GM23338 (cell line): Measurements from ENCODE around the gene CFL2. TPM values are rescaled to one million over a fixed set of nuclear protein-coding genes. Genes with fewer than 3 reads are reported as not detected.

Experiments used
- ATAC-seq: fragments of 200-7000 bp; cut with Tn5 transposase; 3 replicates; pipeline ENCODE4 v1.9.1; 2020
- DNase-seq: peaks from one replicate; pipeline ENCODE4 v3.0.0-alpha.2; 2015; ENCODE audit warnings: low spot score
- H2AFZ ChIP-seq: fragments of 200-600 bp; sonication (generic); 2 replicates; pipeline ENCODE4 v1.8.0; 2016; ENCODE audit warnings: antibody characterized with exemption, mild to moderate bottlenecking, moderate library complexity
- H3F3A ChIP-seq: fragments of 200-600 bp; sonication (generic); replicated peaks from 2 replicates; pipeline ENCODE4 v1.8.0; 2017; ENCODE audit warnings: antibody characterized with exemption, mixed run types, low read depth
- H3K27ac ChIP-seq: fragments of 200-600 bp; sonication (generic); 2 replicates; pipeline ENCODE4 v1.6.1; 2016; ENCODE audit warnings: low read depth
- H3K27me3 ChIP-seq: fragments of 200-600 bp; sonication (generic); 2 replicates; pipeline ENCODE4 v1.8.0; 2016; ENCODE audit warnings: mild to moderate bottlenecking, mixed run types, moderate library complexity; ENCODE audit not compliant: insufficient read depth
- H3K36me3 ChIP-seq: fragments of 200-600 bp; sonication (generic); 2 replicates; pipeline ENCODE4 v1.8.0; 2016; ENCODE audit warnings: mild to moderate bottlenecking; ENCODE audit not compliant: insufficient read depth
- H3K4me1 ChIP-seq: fragments of 200-600 bp; sonication (generic); 2 replicates; pipeline ENCODE4 v1.8.0; 2016; ENCODE audit warnings: mild to moderate bottlenecking, moderate library complexity; ENCODE audit not compliant: insufficient read depth
- H3K4me2 ChIP-seq: fragments of 200-600 bp; sonication (generic); 2 replicates; pipeline ENCODE4 v1.7.1; 2017; ENCODE audit warnings: mixed run types
- H3K4me3 ChIP-seq: fragments of 200-600 bp; sonication (generic); 2 replicates; pipeline ENCODE4 v1.6.1; 2016; ENCODE audit warnings: mixed run types
- H3K79me2 ChIP-seq: fragments of 200-600 bp; sonication (generic); replicated peaks from 2 replicates; pipeline ENCODE4 v1.8.0; 2017; ENCODE audit warnings: mild to moderate bottlenecking; ENCODE audit not compliant: insufficient read depth
- H3K9me2 ChIP-seq: fragments of 200-600 bp; sonication (generic); 2 replicates; pipeline ENCODE4 v1.8.0; 2017; ENCODE audit not compliant: insufficient read depth
- H4K20me1 ChIP-seq: fragments of 200-600 bp; sonication (generic); replicated peaks from 2 replicates; pipeline ENCODE4 v1.8.0; 2017; ENCODE audit warnings: mild to moderate bottlenecking; ENCODE audit not compliant: insufficient read depth
- H3K27ac Mint-ChIP-seq: 2 replicates; pipeline ENCODE4 v1.8.0; 2020; ENCODE audit warnings: inconsistent platforms, mild to moderate bottlenecking, moderate library complexity, mixed read lengths
- H3K27me3 Mint-ChIP-seq: 3 replicates; pipeline ENCODE4 v1.8.0; 2022; ENCODE audit warnings: low read depth, mild to moderate bottlenecking, moderate library complexity, mixed read lengths, inconsistent platforms; ENCODE audit not compliant: insufficient read depth, poor library complexity
- H3K36me3 Mint-ChIP-seq: 3 replicates; pipeline ENCODE4 v1.8.0; 2021; ENCODE audit warnings: low read depth, mild to moderate bottlenecking, inconsistent platforms, moderate library complexity, mixed read lengths
- H3K4me1 Mint-ChIP-seq: 3 replicates; pipeline ENCODE4 v1.8.0; 2020; ENCODE audit warnings: mild to moderate bottlenecking, inconsistent platforms, mixed read lengths
- H3K4me3 Mint-ChIP-seq: 3 replicates; pipeline ENCODE4 v1.8.0; 2021; ENCODE audit warnings: moderate library complexity, mild to moderate bottlenecking, inconsistent platforms, mixed read lengths
- H3K9me3 Mint-ChIP-seq: 3 replicates; pipeline ENCODE4 v1.8.0; 2020; ENCODE audit warnings: moderate library complexity, mild to moderate bottlenecking, inconsistent platforms, mixed read lengths
- CREB1 ChIP-seq: fragments of 250-450 bp; sonication (Bioruptor Pico); IDR thresholded peaks from 2 replicates; pipeline ENCODE4 v1.5.0; 2020; ENCODE audit warnings: low read depth, mild to moderate bottlenecking, moderate library complexity
- CTCF ChIP-seq, 2 experiments: fragments of 200-600 bp in 1 of 2; sonication (generic) in 1 of 2; conservative IDR thresholded peaks; 2 replicates each; pipeline versions ENCODE4 v1.5.1 to v1.6.1; 2016 to 2017; ENCODE audit warnings: antibody characterized with exemption in 2 of 2, low read depth in 2 of 2, mild to moderate bottlenecking in 2 of 2, moderate library complexity in 1 of 2
- EZH2 ChIP-seq: fragments of 200-600 bp; sonication (generic); IDR thresholded peaks from one replicate; pipeline ENCODE4 v1.8.0; 2017; ENCODE audit warnings: antibody characterized with exemption, mild to moderate bottlenecking, low read depth; ENCODE audit not compliant: unreplicated experiment
- EZH2phosphoT487 ChIP-seq: fragments of 200-600 bp; sonication (generic); IDR thresholded peaks from one replicate; pipeline ENCODE4 v1.8.1; 2018; ENCODE audit warnings: antibody characterized with exemption; ENCODE audit not compliant: unreplicated experiment
- JUNB ChIP-seq: IDR thresholded peaks from one replicate; pipeline ENCODE4 v1.6.1; 2016; ENCODE audit warnings: antibody characterized with exemption; ENCODE audit not compliant: unreplicated experiment
- POLR2AphosphoS5 ChIP-seq: IDR thresholded peaks from 2 replicates; pipeline ENCODE4 v1.6.1; 2016; ENCODE audit warnings: antibody characterized with exemption, low read depth
- ZNF331 ChIP-seq: fragments of 250-450 bp; sonication (Bioruptor Pico); IDR thresholded peaks from 2 replicates; pipeline ENCODE4 v1.5.0; 2020; ENCODE audit warnings: low read depth, mild to moderate bottlenecking, moderate library complexity
- polyA plus RNA-seq: library from polyadenylated mRNA; unstranded; fragments of >200 nt; fragmentation: Nextera tagmentation; extraction: Ambion mirVana; gene quantifications from 2 replicates; pipeline ENCODE4 v1.2.1, GENCODE V29; 2016
- total RNA-seq: library from RNA; depleted of rRNA; stranded (reverse); fragments of >200 nt; shearing (Covaris generic); gene quantifications from 2 replicates; pipeline ENCODE4 v1.2.3, GENCODE V29; 2014
- TF ChIP-seq, protein P1 (sequence below): IDR thresholded peaks from 2 replicates; pipeline ENCODE4 v1.6.1; 2016; ENCODE audit warnings: antibody characterized with exemption
- TF ChIP-seq, protein P2 (sequence below): IDR thresholded peaks from one replicate; pipeline ENCODE4 v1.6.1; 2018; ENCODE audit warnings: antibody characterized with exemption; ENCODE audit not compliant: unreplicated experiment

Gene CFL2
- total and polyA plus RNA-seq, 2 experiments from 2014 or later, result 10.9 to 14.8 TPM

- no peak for TF ChIP-seq CTCF (conservative IDR thresholded peaks at IDR 0.05; ENCODE audit: low read depth in 2 of 2)
Observed at GRCh38 chr14:34676516-34677211, 37.7 kb downstream of the CFL2 start (continued).

DNA sequence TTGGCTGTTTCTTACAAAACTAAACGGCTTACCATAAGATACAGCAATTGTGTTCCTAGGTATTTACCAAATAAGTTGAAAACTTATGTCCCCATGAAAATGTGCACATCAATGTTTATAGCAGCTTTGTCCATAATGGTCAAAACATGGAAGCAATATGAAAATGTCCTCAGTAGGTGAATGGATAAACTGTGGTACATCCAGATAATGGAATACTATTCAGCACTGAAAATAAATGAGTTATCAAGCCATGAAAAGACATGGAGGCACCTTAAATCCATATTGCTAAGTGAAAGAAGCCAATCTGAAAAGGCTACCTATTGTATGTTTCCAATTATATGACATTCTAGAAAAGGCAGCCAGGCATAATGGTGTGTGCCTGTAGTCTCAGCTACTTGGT is 40.7 kb downstream of the CFL2 start:
- no peak for ATAC-seq
- no peak overlapping the region for H3K4me3 ChIP-seq
- TF ChIP-seq EZH2phosphoT487 (no peak), POLR2AphosphoS5 (no peak), CTCF (conservative IDR thresholded peaks at IDR 0.05; ENCODE audit: low read depth in 2 of 2) (no peak), JUNB (no peak), EZH2 (no peak), CREB1 (CRISPR knock-in tag) (no peak), ZNF331 (no peak)
- TF ChIP-seq, protein P1, sequence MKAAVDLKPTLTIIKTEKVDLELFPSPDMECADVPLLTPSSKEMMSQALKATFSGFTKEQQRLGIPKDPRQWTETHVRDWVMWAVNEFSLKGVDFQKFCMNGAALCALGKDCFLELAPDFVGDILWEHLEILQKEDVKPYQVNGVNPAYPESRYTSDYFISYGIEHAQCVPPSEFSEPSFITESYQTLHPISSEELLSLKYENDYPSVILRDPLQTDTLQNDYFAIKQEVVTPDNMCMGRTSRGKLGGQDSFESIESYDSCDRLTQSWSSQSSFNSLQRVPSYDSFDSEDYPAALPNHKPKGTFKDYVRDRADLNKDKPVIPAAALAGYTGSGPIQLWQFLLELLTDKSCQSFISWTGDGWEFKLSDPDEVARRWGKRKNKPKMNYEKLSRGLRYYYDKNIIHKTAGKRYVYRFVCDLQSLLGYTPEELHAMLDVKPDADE, result no peak
- TF ChIP-seq, protein P2, sequence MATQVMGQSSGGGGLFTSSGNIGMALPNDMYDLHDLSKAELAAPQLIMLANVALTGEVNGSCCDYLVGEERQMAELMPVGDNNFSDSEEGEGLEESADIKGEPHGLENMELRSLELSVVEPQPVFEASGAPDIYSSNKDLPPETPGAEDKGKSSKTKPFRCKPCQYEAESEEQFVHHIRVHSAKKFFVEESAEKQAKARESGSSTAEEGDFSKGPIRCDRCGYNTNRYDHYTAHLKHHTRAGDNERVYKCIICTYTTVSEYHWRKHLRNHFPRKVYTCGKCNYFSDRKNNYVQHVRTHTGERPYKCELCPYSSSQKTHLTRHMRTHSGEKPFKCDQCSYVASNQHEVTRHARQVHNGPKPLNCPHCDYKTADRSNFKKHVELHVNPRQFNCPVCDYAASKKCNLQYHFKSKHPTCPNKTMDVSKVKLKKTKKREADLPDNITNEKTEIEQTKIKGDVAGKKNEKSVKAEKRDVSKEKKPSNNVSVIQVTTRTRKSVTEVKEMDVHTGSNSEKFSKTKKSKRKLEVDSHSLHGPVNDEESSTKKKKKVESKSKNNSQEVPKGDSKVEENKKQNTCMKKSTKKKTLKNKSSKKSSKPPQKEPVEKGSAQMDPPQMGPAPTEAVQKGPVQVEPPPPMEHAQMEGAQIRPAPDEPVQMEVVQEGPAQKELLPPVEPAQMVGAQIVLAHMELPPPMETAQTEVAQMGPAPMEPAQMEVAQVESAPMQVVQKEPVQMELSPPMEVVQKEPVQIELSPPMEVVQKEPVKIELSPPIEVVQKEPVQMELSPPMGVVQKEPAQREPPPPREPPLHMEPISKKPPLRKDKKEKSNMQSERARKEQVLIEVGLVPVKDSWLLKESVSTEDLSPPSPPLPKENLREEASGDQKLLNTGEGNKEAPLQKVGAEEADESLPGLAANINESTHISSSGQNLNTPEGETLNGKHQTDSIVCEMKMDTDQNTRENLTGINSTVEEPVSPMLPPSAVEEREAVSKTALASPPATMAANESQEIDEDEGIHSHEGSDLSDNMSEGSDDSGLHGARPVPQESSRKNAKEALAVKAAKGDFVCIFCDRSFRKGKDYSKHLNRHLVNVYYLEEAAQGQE, result no peak

More for the DNA sequence above, 40.7 kb downstream of the CFL2 start:
- Mint-ChIP-seq H3K27me3 (peaks cover 2% of the 10 kb centered on the region), H3K4me1 (peaks cover 8% of the 10 kb centered on the region; the same call in 2 of the 3 replicates), H3K27ac (no peak overlapping the region), H3K4me3 (no peak overlapping the region), H3K36me3 (no peaks in the 10 kb centered on the region), H3K9me3 (no peaks in the 10 kb centered on the region)
- H3K36me3 ChIP-seq, result no peaks in the 10 kb centered on the region
- H3K27me3 ChIP-seq, result no peaks in the 10 kb centered on the region
- no peak for DNase-seq
- peaks cover 9% of the 10 kb centered on the region for H3K4me1 ChIP-seq
- H2AFZ ChIP-seq, result no peak overlapping the region
- no peaks in the 10 kb centered on the region for H4K20me1 ChIP-seq
- no peaks in the 10 kb centered on the region for H3K9me2 ChIP-seq
- no peak overlapping the region for H3K27ac ChIP-seq
- no peaks in the 10 kb centered on the region for H3F3A ChIP-seq
- H3K79me2 ChIP-seq, result no peaks in the 10 kb centered on the region
- no peak overlapping the region for H3K4me2 ChIP-seq
